Measurements from ENCODE around the gene NEB.

The NEB gene

GRCh38 chr2:151668737-151669136 is 65.5 kb downstream of the NEB start:
- no peak for DNase-seq (ENCODE audit: low read depth)
- TF ChIP-seq CTCF (conservative IDR thresholded peaks at IDR 0.05; ENCODE audit: low read depth, low read length): no peak
- no peak overlapping the region for H3K4me3 ChIP-seq (ENCODE audit: low read length)

- TF ChIP-seq CTCF (conservative IDR thresholded peaks at IDR 0.05; ENCODE audit: low read depth, low read length): no peak
- DNase-seq (ENCODE audit: low read depth): no peak
- H3K4me3 ChIP-seq (ENCODE audit: low read length): no peak overlapping the region
Observed at GRCh38 chr2:151665959-151666358, 68.3 kb downstream of the NEB start.

GRCh38 chr2:151664520-151664919 is 69.8 kb downstream of the NEB start:
- no peak overlapping the region for H3K4me3 ChIP-seq (ENCODE audit: low read length)
- DNase-seq (ENCODE audit: low read depth): no peak
- TF ChIP-seq CTCF (conservative IDR thresholded peaks at IDR 0.05; ENCODE audit: low read depth, low read length): no peak

GRCh38 chr2:151661625-151662024 is 72.7 kb downstream of the NEB start:
- no peak overlapping the region for H3K4me3 ChIP-seq (ENCODE audit: low read length)
- no peak for TF ChIP-seq CTCF (conservative IDR thresholded peaks at IDR 0.05; ENCODE audit: low read depth, low read length)
- no peak for DNase-seq (ENCODE audit: low read depth)

GRCh38 chr2:151658081-151658480 is 76.2 kb downstream of the NEB start:
- no peak overlapping the region for H3K4me3 ChIP-seq (ENCODE audit: low read length)
- TF ChIP-seq CTCF (conservative IDR thresholded peaks at IDR 0.05; ENCODE audit: low read depth, low read length): no peak
- no peak for DNase-seq (ENCODE audit: low read depth)

- peak; percentile 34 for DNase-seq (ENCODE audit: low read depth)
- H3K4me3 ChIP-seq (ENCODE audit: low read length): no peak overlapping the region
- no peak for TF ChIP-seq CTCF (conservative IDR thresholded peaks at IDR 0.05; ENCODE audit: low read depth, low read length)
Observed at GRCh38 chr2:151657667-151658076, 76.6 kb downstream of the NEB start.

- no peak for DNase-seq (ENCODE audit: low read depth)
- H3K4me3 ChIP-seq (ENCODE audit: low read length): no peak overlapping the region
- no peak for TF ChIP-seq CTCF (conservative IDR thresholded peaks at IDR 0.05; ENCODE audit: low read depth, low read length)
Observed at GRCh38 chr2:151655663-151656398, 78.4 kb downstream of the NEB start.
